ENCODE measurements around the gene KDM5A. TPM values are rescaled to one million over a fixed set of nuclear protein-coding genes. Genes with fewer than 3 reads are reported as not detected.

Gene KDM5A
- polyA plus RNA-seq, 1 donor: 25.9 TPM

- H3K4me3 ChIP-seq (ENCODE audit: low read length): no peak overlapping the region
- WGBS (ENCODE audit: insufficient coverage, low lambda C conversion rate): no CpG with 5 or more reads among the region's 7 CpGs
- no peaks in the 10 kb centered on the region for H3K36me3 ChIP-seq (ENCODE audit: control insufficient read depth, insufficient read depth, low read length)
- H3K27ac ChIP-seq (ENCODE audit: low read length): no peak overlapping the region
- no peak for DNase-seq
- H3K9me3 ChIP-seq (ENCODE audit: control insufficient read depth, low read depth, low read length): peaks cover 10% of the 10 kb centered on the region
- H3K4me1 ChIP-seq (ENCODE audit: control insufficient read depth, insufficient read depth, low read length): no peaks in the 10 kb centered on the region
- peaks cover 6% of the 10 kb centered on the region for H3K27me3 ChIP-seq (ENCODE audit: control insufficient read depth, insufficient read depth, low read length)
Measured at GRCh38 chr12:234019-234418, 155.1 kb downstream of the KDM5A start.

- Histone ChIP-seq H3K4me3 (ENCODE audit: low read length) (no peak overlapping the region), H3K9me3 (ENCODE audit: control insufficient read depth, low read depth, low read length) (peaks cover 10% of the 10 kb centered on the region), H3K27ac (ENCODE audit: low read length) (no peak overlapping the region), H3K27me3 (ENCODE audit: control insufficient read depth, insufficient read depth, low read length) (peaks cover 8% of the 10 kb centered on the region), H3K36me3 (ENCODE audit: control insufficient read depth, insufficient read depth, low read length) (no peaks in the 10 kb centered on the region), H3K4me1 (ENCODE audit: control insufficient read depth, insufficient read depth, low read length) (no peaks in the 10 kb centered on the region)
- no peak for DNase-seq
- no CpG with 5 or more reads among the region's 3 CpGs for WGBS (ENCODE audit: insufficient coverage, low lambda C conversion rate)
Measured at GRCh38 chr12:233615-233968, 155.5 kb downstream of the KDM5A start.

- Histone ChIP-seq H3K9me3 (ENCODE audit: control insufficient read depth, low read depth, low read length) (peaks cover 10% of the 10 kb centered on the region), H3K27me3 (ENCODE audit: control insufficient read depth, insufficient read depth, low read length) (peaks cover 8% of the 10 kb centered on the region), H3K27ac (ENCODE audit: low read length) (no peak overlapping the region), H3K4me3 (ENCODE audit: low read length) (no peak overlapping the region), H3K36me3 (ENCODE audit: control insufficient read depth, insufficient read depth, low read length) (no peaks in the 10 kb centered on the region), H3K4me1 (ENCODE audit: control insufficient read depth, insufficient read depth, low read length) (no peaks in the 10 kb centered on the region)
- DNase-seq: no peak
- no CpG with 5 or more reads among the region's 19 CpGs for WGBS (ENCODE audit: insufficient coverage, low lambda C conversion rate)
Measured at GRCh38 chr12:232731-233614, 156.1 kb downstream of the KDM5A start.

GRCh38 chr12:230925-231671, 158.0 kb downstream of the KDM5A start:
- WGBS (ENCODE audit: insufficient coverage, low lambda C conversion rate): no CpG with 5 or more reads among the region's 14 CpGs
- H3K36me3 ChIP-seq (ENCODE audit: control insufficient read depth, insufficient read depth, low read length): no peaks in the 10 kb centered on the region
- peaks cover 11% of the 10 kb centered on the region for H3K27me3 ChIP-seq (ENCODE audit: control insufficient read depth, insufficient read depth, low read length)
- DNase-seq: no peak
- H3K9me3 ChIP-seq (ENCODE audit: control insufficient read depth, low read depth, low read length): no peaks in the 10 kb centered on the region
- no peak overlapping the region for H3K4me3 ChIP-seq (ENCODE audit: low read length)
- no peak overlapping the region for H3K27ac ChIP-seq (ENCODE audit: low read length)
- no peaks in the 10 kb centered on the region for H3K4me1 ChIP-seq (ENCODE audit: control insufficient read depth, insufficient read depth, low read length)

Other genes with a start within 250 kb of the KDM5A start
- gene SLC6A12, start 175.2 kb downstream of the KDM5A start, polyA plus RNA-seq: 0.27 TPM
- 0.28 TPM for gene SLC6A13, start 126.5 kb downstream of the KDM5A start, polyA plus RNA-seq
- gene CCDC77, start 12.3 kb upstream of the KDM5A start, polyA plus RNA-seq: 12.0 TPM
- 5.9 TPM for gene B4GALNT3, start 70.6 kb upstream of the KDM5A start, polyA plus RNA-seq

Measured in large intestine (tissue), 3 donors.